ENCODE data around the gene KIF21B. TPM values are rescaled to one million over a fixed set of nuclear protein-coding genes. Genes with fewer than 3 reads are reported as not detected.
A peak's percentile ranks its signal among the peaks of the same experiment; 100 is the strongest.

Gene KIF21B
- polyA plus RNA-seq, 12 donors: 0.53 to 3.6 (median 0.99) TPM; not detected in 1

DNA sequence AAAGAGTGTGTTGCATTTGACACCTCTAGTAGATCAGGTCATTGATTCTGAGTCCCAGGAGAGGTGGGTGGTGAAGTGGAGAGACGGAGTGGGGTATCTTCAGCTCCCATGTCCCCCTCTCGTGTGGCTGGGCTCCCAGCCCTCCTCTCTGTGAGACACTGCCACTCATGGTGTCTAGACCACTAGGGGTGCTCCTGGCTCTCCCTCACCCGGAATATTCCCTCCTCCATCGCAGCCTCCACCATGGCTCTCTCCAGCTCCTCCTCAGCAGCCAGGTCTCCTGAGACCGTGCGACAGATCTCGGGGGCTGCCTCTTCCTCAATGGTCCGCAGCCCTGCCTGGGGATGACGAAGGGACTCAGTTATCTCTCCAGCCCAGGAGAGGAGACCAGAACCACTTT, 20.6 kb upstream of the KIF21B start:
- no peak for DNase-seq

DNA sequence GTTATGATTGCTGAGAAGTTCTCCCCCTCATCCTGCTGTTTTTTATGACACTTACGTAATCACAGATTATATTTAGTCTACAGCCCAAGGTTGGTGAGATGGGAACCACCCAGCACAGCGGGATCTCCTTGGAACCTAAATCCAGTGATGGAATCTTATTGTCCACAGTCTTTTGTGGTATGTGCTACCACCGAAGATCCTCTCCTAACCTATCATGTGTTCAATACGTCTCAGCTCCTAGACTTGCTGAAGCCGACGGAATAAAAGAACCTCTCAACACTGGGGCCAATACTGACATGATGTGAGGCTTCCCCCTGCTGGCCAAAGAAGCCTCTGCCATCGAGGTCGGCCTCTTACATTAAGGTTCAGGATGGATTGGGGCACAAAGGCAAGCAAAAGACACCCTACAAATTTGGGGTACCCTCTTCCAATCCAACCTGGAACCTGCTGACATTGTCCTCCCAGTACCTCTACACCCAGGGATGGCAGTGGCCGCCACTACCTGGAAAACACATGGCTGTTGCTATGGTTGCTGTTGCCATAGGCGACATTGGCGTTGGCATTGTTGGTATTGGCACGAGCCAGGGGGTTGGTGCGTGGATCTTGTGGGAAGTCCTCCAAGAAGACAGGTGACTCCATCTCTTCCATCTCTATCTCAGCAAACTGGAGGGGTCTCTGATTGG, 19.4 kb upstream of the KIF21B start:
- peak; percentile 61 for DNase-seq

DNA sequence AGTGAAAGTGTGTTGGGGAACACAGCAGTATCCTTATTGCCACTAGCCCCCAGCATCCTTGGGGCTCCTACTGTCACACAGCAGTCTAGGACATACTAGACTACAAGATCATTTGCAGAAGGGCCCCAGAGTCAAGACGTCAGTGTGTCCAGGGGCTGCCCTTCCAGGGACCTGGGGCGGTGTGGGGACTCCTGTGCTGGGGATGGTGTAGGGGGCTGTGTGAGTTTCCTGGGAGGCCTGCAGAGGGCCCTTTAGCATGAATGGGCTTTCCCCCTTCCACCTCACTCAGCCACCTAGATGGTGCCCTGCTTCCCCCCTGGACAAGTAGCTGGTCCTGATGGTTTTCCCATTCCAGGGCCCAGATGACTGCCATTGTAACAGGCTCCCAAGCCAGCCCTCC, 17.5 kb upstream of the KIF21B start:
- no peak for DNase-seq

DNA sequence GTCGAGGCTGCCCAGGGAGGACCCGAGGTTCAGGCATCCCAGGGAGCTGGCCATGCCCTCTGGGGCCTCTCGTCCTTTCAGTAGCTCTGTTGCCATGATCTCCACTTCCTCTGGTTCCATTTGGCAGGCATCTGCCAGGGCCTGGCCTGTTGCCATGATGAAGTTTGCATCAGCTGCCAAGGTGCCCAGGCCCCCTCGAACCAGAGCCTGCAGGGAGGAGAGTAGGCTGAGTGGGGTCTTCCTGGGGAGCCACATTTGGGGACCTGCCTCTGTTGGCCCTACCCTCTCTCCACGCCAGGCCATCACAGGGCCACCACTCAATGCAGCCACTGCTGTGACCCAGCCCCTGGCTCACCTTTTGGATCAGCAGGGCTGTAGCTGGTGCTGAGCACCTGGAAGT, 16.4 kb upstream of the KIF21B start:
- DNase-seq: no peak

DNA sequence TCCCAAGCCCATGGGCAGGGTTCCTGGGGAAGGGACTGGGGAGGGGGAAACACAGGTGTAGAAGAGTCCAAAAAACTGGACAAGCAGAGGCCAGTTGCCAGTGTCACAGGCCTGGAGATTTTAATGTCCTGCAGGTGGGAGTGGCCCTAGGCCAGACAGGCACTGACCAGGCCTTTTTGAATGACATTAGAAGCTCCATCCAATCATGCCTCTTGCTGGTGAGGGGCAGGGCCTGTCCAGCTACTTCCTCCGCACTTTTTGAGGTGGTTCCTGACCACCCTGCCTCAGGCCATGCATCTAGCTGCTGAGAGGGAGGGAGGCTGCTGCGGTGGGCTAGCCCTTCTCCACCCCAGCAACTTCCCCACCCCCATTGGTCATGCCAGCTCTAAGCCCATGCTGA, 15.9 kb upstream of the KIF21B start:
- DNase-seq: no peak

DNA sequence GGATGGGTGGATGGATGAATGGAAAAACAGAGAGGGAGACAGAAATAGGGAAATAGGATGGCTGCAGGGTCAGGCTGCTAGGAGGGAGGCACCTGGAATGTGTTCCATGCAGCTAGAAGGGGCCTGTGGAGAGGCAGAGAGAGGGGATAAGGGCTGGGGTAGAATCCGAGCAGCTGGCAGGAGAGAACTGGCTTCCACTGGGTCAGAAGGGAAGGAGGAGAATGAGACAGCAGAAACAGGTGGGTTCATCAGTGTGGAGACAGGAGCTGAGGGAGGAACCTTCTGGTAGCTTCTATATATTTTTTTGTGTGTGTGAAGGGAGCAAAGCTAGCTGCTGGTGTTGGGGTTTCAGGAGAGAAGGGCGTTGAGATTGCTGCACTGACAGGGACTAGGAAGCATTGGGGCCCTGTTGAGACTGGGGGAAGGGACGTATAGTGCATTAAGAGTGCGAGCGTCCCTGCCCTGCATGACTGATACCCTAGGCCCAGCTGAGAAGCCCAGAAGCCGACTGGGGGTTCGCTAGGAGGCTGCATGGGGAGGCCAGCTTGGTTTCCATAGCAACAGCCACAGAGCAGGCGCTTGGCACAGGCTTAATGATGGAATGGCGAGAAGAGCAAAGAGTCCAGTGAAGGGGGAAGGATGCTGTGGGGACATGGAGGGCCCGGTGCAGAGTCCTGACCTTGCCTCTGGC, 14.8 kb upstream of the KIF21B start:
- DNase-seq: no peak

DNA sequence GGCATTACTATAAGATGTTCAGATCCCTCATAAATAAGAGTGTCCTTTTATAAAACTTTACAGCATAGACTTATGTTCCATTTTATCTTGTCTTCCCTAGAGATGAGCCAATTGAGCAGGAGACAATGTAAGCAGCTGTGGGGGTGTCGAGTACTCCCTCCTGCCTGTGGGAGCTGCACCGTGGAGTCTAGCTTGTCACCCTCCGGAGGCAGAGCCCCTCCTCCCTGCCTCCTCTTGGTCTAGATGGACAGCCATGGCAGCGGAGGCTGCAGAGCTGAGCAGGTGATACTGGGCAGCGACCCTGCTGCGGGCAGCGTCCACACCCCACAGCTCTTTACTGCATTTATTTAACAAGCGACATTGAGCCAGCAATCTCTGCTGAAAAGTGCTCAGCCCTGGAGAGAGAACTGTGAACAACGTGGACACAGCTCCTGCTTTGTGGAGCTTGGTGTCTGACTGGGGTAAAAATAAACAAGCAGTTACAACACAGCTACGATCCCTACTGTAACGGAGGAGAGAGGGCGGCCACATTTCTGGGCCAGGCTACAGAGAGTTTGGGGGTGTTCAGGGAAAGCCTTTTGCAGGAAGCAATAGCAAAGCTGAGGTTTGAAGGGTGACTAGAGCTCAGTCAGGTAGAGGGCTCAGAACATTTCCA, 12.8 kb upstream of the KIF21B start:
- no peak for DNase-seq

DNA sequence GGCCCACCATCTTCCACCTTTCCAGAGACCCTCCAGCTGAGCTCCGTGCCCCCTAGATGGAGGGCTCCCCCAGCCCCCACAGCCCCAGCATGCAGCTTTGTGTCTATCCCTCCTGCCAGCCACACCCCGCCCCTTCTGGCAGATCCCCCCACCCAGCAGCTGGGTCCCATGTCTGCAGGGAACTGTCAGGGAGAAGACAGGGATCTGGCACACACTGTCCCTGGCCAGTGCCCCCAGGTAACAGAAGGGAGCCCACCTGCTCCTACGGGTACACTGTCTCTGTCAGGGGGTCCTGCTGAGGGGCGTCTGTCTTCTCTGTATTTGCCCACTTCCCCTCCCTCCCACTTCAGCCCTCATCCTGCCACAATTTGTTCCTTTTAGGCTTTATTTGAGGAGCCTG, 11.2 kb upstream of the KIF21B start:
- no peak for DNase-seq

DNA sequence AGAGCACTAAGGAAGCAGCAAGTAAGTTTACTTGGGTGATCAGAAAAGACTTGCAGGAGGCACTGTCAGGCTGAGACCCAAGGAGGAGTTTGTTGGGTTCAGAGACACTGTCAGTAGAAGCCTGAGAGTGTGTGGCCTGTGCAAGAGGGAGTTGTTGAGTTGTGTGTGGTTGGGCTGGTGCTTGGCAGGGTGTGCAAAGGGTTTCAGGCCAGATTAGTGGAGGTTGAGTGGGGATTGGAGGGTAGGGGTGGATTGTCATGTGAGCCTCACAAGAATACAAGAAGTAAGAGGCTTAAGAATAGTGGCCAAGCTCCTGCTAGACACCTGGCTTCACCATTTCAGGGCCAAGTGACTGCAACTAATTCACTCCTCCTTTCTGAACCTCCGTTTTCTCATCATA, 8.9 kb upstream of the KIF21B start:
- DNase-seq: no peak

DNA sequence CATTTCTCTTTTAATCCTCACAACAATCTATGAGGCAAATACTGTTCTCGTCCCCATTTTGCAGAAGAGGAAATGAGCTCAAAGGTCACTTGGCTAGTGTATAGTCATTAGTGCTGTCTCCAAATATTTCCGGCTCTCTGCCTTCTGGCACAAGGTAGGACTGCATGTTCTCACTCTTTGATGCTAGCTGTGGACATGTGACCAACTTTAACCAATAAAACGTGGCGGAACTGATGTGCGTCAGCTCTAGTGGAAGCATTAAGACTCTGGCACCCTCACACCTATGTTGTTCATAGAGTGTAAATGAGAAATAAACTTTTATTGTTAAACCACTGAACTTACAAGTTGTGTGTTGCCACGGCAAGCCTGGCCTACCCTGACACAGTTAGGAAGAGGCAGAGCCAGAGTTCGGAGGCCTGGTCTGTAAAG, 5.0 kb upstream of the KIF21B start:
- DNase-seq: no peak

DNA sequence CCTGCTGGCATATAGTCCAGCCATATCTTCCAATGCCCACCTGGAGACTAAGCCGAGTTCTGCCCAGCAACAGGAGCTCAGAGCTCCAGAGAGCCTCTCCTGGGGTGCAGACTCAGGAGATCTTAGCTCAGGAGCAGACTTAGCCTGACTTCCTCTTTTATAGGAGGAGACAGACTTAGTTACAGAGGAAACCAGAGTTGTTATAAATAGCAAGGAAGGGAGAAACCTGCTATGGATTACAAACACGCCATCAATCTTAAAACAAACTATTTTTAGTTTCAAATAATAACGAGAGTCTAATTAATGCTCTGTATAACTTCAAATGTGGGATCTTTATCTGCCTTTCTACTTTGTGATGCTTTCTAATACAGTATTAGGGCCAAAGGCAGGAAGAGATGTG, 3.3 kb upstream of the KIF21B start:
- DNase-seq: no peak

DNA sequence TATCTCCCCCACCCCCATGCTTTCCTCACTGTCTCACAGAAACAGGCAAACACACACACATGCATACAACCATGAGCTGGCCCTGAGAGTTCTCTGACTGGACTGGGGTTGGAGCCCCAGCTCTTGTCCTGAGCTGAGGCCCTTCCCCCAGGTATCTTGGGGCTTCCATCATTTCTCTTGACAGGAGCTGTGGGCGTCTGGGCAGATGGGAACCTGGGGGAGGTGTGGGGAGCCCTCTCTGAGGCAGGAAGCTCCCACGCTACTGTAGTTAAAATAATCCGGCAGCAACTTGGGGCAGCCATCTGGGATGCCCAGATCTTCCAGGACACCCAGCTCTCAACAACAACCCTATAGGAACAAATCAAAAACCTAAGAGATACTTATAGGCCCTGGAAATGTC, 2.7 kb upstream of the KIF21B start:
- DNase-seq: no peak

DNA sequence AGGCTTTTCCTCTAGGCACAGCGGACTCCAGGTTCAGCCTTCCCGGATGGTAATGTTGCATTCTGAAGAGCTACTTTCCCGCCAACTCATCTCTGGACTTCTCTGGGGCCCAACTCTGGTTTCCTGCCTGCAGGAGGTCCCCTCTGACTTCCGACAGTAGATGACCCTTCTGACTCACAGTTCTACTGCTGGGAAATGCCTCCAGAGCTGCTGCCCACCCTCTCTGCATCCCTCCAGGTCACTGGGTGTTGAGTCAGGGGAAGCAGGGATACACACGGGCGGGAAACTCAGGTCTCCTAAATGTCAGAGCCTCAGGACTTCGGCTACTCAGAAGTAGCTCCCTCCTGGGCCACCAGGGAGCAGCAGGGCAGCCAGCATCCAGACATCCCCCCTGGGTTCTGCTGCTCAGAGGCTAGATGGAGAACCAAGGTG, 2.1 kb upstream of the KIF21B start:
- DNase-seq: no peak

DNA sequence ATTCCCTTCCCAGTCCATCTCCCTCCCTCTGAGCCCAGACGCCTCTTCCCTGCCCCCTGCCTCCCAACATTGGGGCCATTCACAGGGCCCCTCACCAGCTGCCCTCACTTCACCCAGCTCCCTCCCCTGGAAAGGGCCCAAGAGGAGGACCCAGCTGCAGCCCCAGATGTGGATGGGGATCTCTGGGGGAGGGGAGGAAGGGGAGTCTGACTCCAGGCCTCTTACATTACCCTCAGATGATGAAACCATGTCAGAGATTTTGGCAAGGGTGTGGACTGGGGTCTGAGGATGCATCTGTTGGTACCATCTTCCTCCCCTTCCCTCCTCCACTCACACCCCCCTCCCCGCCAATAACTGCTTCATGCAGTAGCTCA, 1.1 kb upstream of the KIF21B start:
- DNase-seq: no peak

DNA sequence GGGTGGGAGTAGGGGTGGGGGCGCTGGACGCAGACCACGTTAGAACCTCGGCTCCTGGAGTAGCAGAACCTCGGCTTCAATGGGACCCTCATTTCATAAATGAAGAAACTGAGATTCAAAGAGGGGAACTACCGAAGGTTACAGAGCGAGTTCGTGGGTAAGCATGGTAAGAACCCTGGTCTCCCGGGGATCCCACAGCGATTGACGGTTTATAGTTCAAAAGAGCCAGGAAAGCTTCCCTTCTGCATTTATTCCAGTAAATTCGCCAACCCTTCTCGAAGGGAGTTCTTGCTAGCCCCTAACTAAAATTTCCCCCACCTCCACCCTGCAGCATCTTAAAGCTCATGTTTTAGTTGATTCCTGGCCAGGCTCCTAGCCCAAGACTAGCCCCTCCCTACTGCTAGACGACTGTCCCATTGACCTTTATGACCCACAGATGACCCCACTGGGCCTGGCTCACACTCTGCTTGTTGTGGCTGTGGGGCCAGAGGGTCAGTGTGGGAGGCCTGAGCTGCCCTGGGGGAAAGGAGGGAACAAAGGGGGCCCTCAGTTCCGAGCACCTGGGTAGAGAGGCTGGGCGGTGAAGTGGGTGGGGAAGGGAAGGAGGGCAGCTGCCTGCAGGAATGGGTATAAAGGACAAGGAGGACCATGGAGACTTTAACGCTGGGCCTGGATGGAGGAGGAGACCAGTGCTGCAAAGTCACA, 558 bp upstream of the KIF21B start:
- no peak for DNase-seq

DNA sequence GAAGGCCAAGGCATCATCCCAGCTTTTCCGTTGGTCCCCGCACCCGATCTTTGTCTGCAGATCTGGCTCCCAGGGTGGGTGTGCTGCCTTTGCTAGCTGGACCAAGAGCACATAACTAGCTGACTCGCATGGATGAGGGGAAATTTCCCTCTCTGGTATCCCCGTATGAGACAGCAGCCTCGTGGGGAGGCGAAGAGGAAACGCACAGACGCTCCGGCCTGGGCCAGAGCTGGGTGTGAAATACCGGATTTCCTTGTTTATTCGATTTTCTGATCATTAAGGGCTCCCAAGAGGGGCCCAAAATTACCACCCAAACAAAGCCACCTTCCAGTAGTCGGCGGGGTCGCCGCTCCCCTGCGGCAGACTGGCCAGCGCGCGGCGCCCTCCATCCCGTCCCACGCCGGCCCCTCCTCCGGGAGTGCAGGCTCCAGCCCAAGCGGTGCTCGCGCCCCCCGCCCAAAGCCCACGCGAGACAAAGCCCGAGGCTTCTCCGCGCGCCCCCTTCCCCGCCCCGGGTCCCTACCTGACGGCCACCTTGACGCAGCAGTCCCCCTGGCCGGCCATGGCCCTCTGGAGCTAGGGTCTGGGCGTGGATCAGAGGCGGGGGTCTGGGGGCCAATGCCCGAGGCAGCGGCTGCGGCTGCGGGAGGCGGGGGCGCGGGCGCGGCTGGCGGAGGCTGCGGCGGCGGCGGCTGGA, 546 bp downstream of the KIF21B start:
- DNase-seq: no peak

DNA sequence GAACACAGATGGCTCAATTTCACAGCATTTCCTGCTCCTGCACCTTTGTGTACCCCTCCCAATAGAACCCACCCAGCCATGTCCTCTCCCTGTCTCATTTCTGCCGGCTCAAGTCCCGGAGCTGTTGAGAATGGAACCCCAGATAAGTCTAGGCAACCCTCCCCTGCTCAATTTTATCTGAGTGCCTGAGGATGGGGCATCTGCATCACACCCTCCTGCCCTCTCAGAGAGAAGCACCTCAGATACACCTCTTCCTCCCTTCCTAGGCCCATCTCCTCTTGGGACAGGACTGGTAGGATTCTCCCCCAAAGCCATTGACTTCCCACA, 1.1 kb downstream of the KIF21B start:
- no peak for DNase-seq

DNA sequence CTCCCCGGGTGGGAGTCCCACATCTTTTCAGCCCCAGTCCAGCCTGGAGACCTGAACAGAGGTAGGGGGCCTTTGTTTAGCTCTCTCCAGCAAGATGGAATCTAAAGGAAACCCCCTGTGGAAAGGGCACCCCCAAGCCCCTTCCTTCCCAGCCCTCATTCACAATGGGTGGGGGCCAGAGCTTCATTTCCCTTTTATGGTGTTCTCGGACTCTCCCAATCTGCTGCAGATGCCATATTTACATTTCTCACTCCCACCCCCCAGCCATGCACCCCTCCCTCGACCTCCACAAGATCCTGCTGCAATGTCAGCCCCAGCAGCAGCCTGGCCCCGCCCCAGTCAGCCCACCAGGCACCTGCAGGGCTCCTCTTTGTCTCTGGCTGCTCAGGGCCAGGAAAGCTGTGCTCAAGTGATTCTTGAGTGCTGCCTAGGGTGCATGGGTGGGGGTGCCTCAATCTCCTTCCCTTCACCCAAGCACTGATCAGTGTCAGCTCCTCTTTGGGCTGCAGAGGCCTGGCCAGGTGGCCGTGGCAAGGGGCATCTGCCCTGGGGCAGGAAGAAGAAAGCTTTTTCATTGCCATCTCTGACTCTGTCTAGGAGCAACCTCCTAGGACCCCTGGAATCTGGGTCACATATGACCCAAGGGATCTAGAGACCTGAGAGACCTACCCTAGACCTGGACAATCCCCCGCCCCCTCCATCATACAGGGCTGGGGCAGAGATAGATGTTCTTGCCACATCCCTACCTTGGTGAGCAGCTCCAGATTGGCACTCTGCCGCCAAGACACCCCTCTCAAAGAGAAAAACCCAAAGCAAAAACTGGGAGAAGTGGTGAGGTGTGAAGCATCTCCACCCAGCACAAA, 1.7 kb downstream of the KIF21B start:
- no peak for DNase-seq

DNA sequence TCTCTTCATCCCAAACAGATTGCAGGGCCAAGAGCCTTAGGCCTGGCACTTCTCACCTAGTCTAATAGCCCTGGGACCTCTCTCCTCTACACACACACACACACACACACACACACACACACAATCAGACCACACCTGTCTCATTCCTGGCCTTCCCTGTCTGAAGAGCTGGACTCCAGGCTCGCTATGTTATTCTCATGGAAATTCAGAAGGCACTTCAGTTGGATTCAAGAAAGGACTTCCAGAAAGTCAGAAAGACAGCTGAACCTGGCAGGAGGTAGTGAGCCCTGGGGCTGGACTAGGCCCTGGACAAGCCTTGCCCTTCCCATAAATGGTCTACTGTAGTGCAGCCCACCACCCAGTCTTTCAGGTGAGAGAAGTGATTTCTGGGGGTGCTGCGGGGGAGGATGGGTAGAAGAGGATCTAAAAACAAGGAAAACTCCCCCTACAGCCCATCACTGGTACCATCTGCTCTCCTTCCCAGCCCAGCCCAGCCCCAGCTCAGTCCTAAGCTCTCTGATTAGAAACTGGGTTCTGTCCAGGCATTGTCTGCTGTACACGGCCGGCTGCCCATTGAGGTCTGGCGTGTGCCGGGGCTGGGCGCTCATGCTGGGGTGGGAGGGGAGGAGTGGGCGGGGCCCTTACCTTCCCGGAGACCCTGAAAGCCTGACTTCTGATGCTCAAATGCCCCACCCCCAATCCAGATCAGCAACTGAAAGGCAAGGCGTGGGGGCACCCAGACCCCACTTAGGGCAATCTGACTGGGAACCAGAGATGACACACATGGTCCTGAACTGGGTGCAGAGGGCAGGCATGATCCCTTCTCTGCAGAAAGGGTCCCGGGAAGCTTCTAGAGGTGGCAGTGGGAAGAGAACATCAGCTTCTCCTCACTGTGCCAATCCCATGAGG, 2.5 kb downstream of the KIF21B start:
- no peak for DNase-seq

DNA sequence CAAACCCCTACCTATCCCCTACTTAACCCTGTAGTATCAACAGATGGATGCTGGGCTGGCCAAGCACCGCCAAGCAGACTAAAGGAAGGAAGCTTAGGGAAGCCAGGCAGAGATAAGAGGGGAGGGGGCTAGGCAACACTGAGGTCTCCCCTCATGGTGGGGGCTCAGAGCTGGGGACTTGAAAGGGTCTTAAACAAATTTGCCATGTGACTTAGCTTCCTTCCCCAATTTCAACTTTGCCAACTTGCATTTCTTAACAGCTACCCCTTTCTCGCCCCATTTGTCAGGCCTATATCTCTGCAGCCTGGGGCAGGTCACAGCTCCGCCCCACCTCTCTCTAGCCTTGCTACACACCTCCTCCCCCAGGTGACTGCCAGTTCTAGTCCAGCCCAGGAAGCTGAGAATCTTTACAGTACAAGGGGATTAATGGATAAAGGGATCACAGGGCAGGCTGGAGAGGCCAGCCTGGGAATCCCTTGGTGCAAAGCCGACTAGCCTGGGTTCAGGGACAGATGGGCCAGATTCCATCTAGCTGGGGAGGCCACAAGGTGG, 3.4 kb downstream of the KIF21B start:
- DNase-seq: no peak
